Liver (tissue), 9 donors: ENCODE measurements around the gene CDH22. TPM values are rescaled to one million over a fixed set of nuclear protein-coding genes. Genes with fewer than 3 reads are reported as not detected.

Experiments
- DNase-seq: peaks from one replicate; pipeline ENCODE4 v3.0.0-alpha.2; 2017; ENCODE audit warnings: low spot score
- H3K27ac ChIP-seq, 2 donors: one replicate each; pipeline ENCODE4 v1.7.0; 2013; ENCODE audit warnings: inconsistent platforms in 2 of 2, low read length in 2 of 2, control low read depth in 1 of 2, low read depth in 1 of 2, mild to moderate bottlenecking in 1 of 2
- H3K27me3 ChIP-seq, 4 donors: one replicate each; pipeline versions ENCODE4 v1.6.1 to v1.7.0; 2013; ENCODE audit warnings: low read length in 3 of 4, inconsistent platforms in 1 of 4, mild to moderate bottlenecking in 1 of 4, moderate library complexity in 1 of 4; ENCODE audit not compliant: control insufficient read depth in 4 of 4, insufficient read depth in 4 of 4
- H3K36me3 ChIP-seq, 4 donors: one replicate each; pipeline versions ENCODE4 v1.6.1 to v1.7.0; 2013; ENCODE audit warnings: low read length in 3 of 4, mild to moderate bottlenecking in 3 of 4, low read depth in 1 of 4, moderate library complexity in 1 of 4; ENCODE audit not compliant: control insufficient read depth in 4 of 4, insufficient read depth in 3 of 4
- H3K4me1 ChIP-seq, 4 donors: one replicate each; pipeline versions ENCODE4 v1.6.1 to v1.7.0; 2013; ENCODE audit warnings: low read length in 3 of 4, mild to moderate bottlenecking in 3 of 4, moderate library complexity in 1 of 4; ENCODE audit not compliant: control insufficient read depth in 4 of 4, insufficient read depth in 4 of 4
- H3K4me3 ChIP-seq, 3 donors: one replicate each; pipeline versions ENCODE4 v1.6.1 to v1.7.0; 2013; ENCODE audit warnings: low read length in 3 of 3, control low read depth in 1 of 3, low read depth in 1 of 3, mild to moderate bottlenecking in 1 of 3
- H3K9ac ChIP-seq, 2 donors: one replicate each; pipeline ENCODE4 v1.7.0; 2013; ENCODE audit warnings: low read length in 2 of 2, mild to moderate bottlenecking in 2 of 2, moderate library complexity in 2 of 2, control low read depth in 1 of 2, low read depth in 1 of 2
- H3K9me3 ChIP-seq, 4 donors: one replicate each; pipeline versions ENCODE4 v1.6.1 to v1.7.0; 2013; ENCODE audit warnings: low read length in 3 of 4; ENCODE audit not compliant: control insufficient read depth in 4 of 4
- EGR1 ChIP-seq, 2 donors: IDR thresholded peaks; 2 replicates each; pipeline ENCODE4 v1.6.1; 2016 to 2018; ENCODE audit warnings: antibody characterized with exemption in 2 of 2, low read depth in 2 of 2
- FOXA1 ChIP-seq: IDR thresholded peaks from 2 replicates; pipeline ENCODE4 v1.6.1; 2016; ENCODE audit warnings: antibody characterized with exemption
- FOXA2 ChIP-seq: IDR thresholded peaks from 2 replicates; pipeline ENCODE4 v1.6.1; 2016; ENCODE audit warnings: antibody characterized with exemption
- GABPA ChIP-seq, 2 donors: IDR thresholded peaks in 1 of 2; conservative IDR thresholded peaks in 1 of 2; 2 replicates each; pipeline ENCODE4 v1.6.1; 2016; ENCODE audit warnings: antibody characterized with exemption in 2 of 2, mild to moderate bottlenecking in 1 of 2, moderate library complexity in 1 of 2
- HNF4A ChIP-seq, 2 donors: conservative IDR thresholded peaks; 2 replicates each; pipeline ENCODE4 v1.6.1; 2016; ENCODE audit warnings: antibody characterized with exemption in 2 of 2, mild to moderate bottlenecking in 2 of 2
- HNF4G ChIP-seq: IDR thresholded peaks from 2 replicates; pipeline ENCODE4 v1.6.1; 2016; ENCODE audit warnings: antibody characterized with exemption
- JUND ChIP-seq, 2 donors: IDR thresholded peaks; 2 replicates each; pipeline ENCODE4 v1.6.1; 2016; ENCODE audit warnings: antibody characterized with exemption in 2 of 2
- NR2F2 ChIP-seq: IDR thresholded peaks from 2 replicates; pipeline ENCODE4 v1.6.1; 2016; ENCODE audit warnings: antibody characterized with exemption
- RAD21 ChIP-seq, 2 donors: IDR thresholded peaks; 2 replicates each; pipeline ENCODE4 v1.6.1; 2016; ENCODE audit warnings: antibody characterized with exemption in 2 of 2, mild to moderate bottlenecking in 2 of 2
- RXRA ChIP-seq, 2 donors: IDR thresholded peaks; 2 replicates each; pipeline ENCODE4 v1.6.1; 2017 to 2018; ENCODE audit warnings: antibody characterized with exemption in 2 of 2, mild to moderate bottlenecking in 1 of 2
- SP1 ChIP-seq: IDR thresholded peaks from 2 replicates; pipeline ENCODE4 v1.6.1; 2018; ENCODE audit warnings: antibody characterized with exemption, mild to moderate bottlenecking
- TAF1 ChIP-seq: conservative IDR thresholded peaks from 2 replicates; pipeline ENCODE4 v1.6.1; 2016; ENCODE audit warnings: antibody characterized with exemption, mild to moderate bottlenecking
- YY1 ChIP-seq: IDR thresholded peaks from 2 replicates; pipeline ENCODE4 v1.6.1; 2016; ENCODE audit warnings: antibody characterized with exemption, mild to moderate bottlenecking
- WGBS: extraction: QIAGEN DNeasy Blood & Tissue Kit; methylation state at CpG from one replicate; pipeline ENCODE4 v1.1.7; 2013; 5-methylcytosine and 5-hydroxymethylcytosine counted together
- polyA plus RNA-seq, 2 donors: library from polyadenylated mRNA; stranded (reverse) in 1 of 2; unstranded in 1 of 2; fragments of 200-250 nt in 1 of 2; fragments of >200 nt in 1 of 2; fragmentation: Nextera tagmentation in 1 of 2; extraction: Ambion mirVana in 1 of 2; gene quantifications; one replicate each; pipeline versions ENCODE4 v1.2.1 to v1.2.3, GENCODE V29; 2013 to 2015
- total RNA-seq, 2 donors: library from RNA; depleted of rRNA; stranded (reverse); fragments of >200 nt; gene quantifications; one replicate each; pipeline ENCODE4 v1.2.3, GENCODE V29; 2014
- TF ChIP-seq, protein P1 (sequence below): IDR thresholded peaks from 2 replicates; pipeline ENCODE4 v1.6.1; 2016; ENCODE audit warnings: antibody characterized with exemption
- TF ChIP-seq, protein P2 (sequence below): fragments of 150-350 bp; IDR thresholded peaks from 2 replicates; pipeline ENCODE4 v1.5.1; 2017; ENCODE audit warnings: improper control_type of control experiment, low read depth, low read length; ENCODE audit not compliant: missing input control
- TF ChIP-seq, protein P3 (sequence below): IDR thresholded peaks from 2 replicates; pipeline ENCODE4 v1.6.1; 2016; ENCODE audit warnings: antibody characterized with exemption
- TF ChIP-seq, protein P4 (sequence below): IDR thresholded peaks from 2 replicates; pipeline ENCODE4 v1.6.1; 2016; ENCODE audit warnings: antibody characterized with exemption
- TF ChIP-seq, protein P5 (sequence below): IDR thresholded peaks from 2 replicates; pipeline ENCODE4 v1.6.1; 2016; ENCODE audit warnings: antibody characterized with exemption, mild to moderate bottlenecking
- donor health status: healthy.
- donor health status: healthy.
- donor health status: healthy.
- donor health status: healthy.
- donor health status: healthy.

Gene CDH22
- total and polyA plus RNA-seq, 4 donors: 0.02 TPM; not detected in 3

DNA sequence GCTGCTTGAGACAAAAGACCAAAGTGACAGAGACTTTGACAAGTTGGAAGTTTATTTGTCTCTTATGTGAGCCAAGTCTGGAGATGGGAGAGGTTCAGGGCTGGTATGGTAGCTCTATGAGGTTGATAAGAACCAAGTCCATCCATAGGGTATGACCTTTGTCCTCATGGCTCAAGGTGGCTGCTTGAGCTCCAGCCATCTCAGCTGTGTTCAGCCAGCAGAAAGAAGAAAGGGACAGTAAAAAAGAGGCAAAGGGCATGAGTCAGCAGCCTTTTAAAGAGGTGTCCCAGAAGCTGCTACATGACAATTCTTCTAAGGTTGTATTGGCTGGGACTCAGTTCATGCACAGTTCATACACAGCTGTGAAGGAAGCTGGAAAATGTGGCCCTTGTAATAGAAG lies 141.2 kb downstream of the CDH22 start (continued):
- TF ChIP-seq, protein P1, sequence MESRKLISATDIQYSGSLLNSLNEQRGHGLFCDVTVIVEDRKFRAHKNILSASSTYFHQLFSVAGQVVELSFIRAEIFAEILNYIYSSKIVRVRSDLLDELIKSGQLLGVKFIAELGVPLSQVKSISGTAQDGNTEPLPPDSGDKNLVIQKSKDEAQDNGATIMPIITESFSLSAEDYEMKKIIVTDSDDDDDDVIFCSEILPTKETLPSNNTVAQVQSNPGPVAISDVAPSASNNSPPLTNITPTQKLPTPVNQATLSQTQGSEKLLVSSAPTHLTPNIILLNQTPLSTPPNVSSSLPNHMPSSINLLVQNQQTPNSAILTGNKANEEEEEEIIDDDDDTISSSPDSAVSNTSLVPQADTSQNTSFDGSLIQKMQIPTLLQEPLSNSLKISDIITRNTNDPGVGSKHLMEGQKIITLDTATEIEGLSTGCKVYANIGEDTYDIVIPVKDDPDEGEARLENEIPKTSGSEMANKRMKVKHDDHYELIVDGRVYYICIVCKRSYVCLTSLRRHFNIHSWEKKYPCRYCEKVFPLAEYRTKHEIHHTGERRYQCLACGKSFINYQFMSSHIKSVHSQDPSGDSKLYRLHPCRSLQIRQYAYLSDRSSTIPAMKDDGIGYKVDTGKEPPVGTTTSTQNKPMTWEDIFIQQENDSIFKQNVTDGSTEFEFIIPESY: no peak
- TF ChIP-seq, protein P2, sequence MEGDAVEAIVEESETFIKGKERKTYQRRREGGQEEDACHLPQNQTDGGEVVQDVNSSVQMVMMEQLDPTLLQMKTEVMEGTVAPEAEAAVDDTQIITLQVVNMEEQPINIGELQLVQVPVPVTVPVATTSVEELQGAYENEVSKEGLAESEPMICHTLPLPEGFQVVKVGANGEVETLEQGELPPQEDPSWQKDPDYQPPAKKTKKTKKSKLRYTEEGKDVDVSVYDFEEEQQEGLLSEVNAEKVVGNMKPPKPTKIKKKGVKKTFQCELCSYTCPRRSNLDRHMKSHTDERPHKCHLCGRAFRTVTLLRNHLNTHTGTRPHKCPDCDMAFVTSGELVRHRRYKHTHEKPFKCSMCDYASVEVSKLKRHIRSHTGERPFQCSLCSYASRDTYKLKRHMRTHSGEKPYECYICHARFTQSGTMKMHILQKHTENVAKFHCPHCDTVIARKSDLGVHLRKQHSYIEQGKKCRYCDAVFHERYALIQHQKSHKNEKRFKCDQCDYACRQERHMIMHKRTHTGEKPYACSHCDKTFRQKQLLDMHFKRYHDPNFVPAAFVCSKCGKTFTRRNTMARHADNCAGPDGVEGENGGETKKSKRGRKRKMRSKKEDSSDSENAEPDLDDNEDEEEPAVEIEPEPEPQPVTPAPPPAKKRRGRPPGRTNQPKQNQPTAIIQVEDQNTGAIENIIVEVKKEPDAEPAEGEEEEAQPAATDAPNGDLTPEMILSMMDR: no peak

DNA sequence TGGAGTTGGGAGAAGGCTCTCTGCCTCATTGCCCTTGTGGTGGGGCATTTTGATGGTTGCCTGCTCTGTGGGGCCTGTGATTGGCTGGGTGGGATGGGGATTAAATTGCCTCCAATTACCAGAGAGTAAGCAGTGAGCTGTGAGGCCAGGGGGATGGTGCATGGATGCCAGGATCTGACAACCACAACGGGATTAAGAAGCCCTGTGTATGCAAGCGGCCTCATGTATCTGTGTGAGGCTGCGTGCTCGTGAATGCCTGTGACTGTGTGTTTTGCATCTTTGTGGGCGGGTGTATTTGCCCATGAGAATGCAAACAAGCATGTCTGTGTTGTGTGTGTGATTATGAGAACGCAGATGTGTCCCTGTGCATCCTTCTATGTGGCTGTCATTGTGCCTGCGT lies 144.0 kb downstream of the CDH22 start:
- no peak for DNase-seq
- Histone ChIP-seq H3K27ac (no peak overlapping the region), H3K4me1 (no peaks in the 10 kb centered on the region), H3K27me3 (peaks cover 0 to 8% (median 0%) of the 10 kb centered on the region in 4 donors), H3K36me3 (no peaks in the 10 kb centered on the region), H3K4me3 (no peak overlapping the region), H3K9ac (no peak overlapping the region), H3K9me3 (no peaks in the 10 kb centered on the region)
- TF ChIP-seq JUND (IDR thresholded peaks at IDR 0.05) (no peak), NR2F2 (no peak), HNF4G (no peak), FOXA2 (no peak), RXRA (IDR thresholded peaks at IDR 0.05) (no peak)
- TF ChIP-seq, protein P3, sequence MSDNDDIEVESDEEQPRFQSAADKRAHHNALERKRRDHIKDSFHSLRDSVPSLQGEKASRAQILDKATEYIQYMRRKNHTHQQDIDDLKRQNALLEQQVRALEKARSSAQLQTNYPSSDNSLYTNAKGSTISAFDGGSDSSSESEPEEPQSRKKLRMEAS: no peak
- TF ChIP-seq, protein P1: no peak
- WGBS: 57% methylated on average over 7 of the region's 7 CpGs

DNA sequence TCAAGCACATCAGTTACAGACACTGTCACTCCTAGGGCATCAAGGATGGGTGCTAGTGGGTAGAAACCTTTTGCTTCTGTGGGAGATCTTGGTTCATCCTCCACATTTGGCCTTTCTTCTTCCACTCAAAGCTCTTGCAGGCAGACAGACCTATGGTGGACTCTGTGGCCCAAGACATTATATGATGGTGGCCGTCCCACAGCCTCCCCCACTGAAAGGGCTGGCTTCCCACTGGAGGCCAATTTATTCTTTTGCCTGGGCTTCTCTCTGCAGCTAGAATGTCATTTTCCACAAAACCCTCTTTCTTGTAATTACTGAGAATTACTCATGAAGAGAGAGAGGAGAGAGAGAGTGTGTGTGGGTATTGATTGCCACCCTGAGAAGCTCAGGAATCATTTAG lies 146.4 kb downstream of the CDH22 start:
- H3K36me3 ChIP-seq: no peaks in the 10 kb centered on the region
- H3K9ac ChIP-seq: no peak overlapping the region
- WGBS: 72% methylated on average over 1 of the region's 1 CpG
- H3K4me3 ChIP-seq: no peak overlapping the region
- no peak for DNase-seq
- H3K27me3 ChIP-seq: peaks cover 0 to 7% (median 0%) of the 10 kb centered on the region in 4 donors
- no peaks in the 10 kb centered on the region for H3K9me3 ChIP-seq
- H3K4me1 ChIP-seq: no peaks in the 10 kb centered on the region
- H3K27ac ChIP-seq: no peak overlapping the region
- TF ChIP-seq FOXA2 (no peak), SP1 (no peak), HNF4G (no peak), RXRA (IDR thresholded peaks at IDR 0.05) (no peak), RAD21 (IDR thresholded peaks at IDR 0.05) (no peak), FOXA1 (no peak), EGR1 (IDR thresholded peaks at IDR 0.05; ENCODE audit: low read depth in 2 of 2) (no peak), NR2F2 (no peak), GABPA (IDR thresholded peaks at IDR 0.05 in 1 of 2, conservative IDR thresholded peaks at IDR 0.05 in 1 of 2) (no peak), TAF1 (no peak), YY1 (no peak), JUND (IDR thresholded peaks at IDR 0.05) (no peak), HNF4A (conservative IDR thresholded peaks at IDR 0.05) (no peak)
- TF ChIP-seq, protein P4, sequence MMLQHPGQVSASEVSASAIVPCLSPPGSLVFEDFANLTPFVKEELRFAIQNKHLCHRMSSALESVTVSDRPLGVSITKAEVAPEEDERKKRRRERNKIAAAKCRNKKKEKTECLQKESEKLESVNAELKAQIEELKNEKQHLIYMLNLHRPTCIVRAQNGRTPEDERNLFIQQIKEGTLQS: no peak
- TF ChIP-seq, protein P3: no peak
- TF ChIP-seq, protein P5, sequence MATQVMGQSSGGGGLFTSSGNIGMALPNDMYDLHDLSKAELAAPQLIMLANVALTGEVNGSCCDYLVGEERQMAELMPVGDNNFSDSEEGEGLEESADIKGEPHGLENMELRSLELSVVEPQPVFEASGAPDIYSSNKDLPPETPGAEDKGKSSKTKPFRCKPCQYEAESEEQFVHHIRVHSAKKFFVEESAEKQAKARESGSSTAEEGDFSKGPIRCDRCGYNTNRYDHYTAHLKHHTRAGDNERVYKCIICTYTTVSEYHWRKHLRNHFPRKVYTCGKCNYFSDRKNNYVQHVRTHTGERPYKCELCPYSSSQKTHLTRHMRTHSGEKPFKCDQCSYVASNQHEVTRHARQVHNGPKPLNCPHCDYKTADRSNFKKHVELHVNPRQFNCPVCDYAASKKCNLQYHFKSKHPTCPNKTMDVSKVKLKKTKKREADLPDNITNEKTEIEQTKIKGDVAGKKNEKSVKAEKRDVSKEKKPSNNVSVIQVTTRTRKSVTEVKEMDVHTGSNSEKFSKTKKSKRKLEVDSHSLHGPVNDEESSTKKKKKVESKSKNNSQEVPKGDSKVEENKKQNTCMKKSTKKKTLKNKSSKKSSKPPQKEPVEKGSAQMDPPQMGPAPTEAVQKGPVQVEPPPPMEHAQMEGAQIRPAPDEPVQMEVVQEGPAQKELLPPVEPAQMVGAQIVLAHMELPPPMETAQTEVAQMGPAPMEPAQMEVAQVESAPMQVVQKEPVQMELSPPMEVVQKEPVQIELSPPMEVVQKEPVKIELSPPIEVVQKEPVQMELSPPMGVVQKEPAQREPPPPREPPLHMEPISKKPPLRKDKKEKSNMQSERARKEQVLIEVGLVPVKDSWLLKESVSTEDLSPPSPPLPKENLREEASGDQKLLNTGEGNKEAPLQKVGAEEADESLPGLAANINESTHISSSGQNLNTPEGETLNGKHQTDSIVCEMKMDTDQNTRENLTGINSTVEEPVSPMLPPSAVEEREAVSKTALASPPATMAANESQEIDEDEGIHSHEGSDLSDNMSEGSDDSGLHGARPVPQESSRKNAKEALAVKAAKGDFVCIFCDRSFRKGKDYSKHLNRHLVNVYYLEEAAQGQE: no peak
- TF ChIP-seq, protein P2: no peak
